HG02981 (cell line): ENCODE data around the gene ZFYVE28.

Experiments used
- ATAC-seq: cut with Tn5 transposase; IDR thresholded peaks from one replicate; pipeline ENCODE4 v1.9.1; 2021; ENCODE audit warnings: mild to moderate bottlenecking, moderate library complexity; ENCODE audit not compliant: unreplicated experiment

Gene ZFYVE28

DNA sequence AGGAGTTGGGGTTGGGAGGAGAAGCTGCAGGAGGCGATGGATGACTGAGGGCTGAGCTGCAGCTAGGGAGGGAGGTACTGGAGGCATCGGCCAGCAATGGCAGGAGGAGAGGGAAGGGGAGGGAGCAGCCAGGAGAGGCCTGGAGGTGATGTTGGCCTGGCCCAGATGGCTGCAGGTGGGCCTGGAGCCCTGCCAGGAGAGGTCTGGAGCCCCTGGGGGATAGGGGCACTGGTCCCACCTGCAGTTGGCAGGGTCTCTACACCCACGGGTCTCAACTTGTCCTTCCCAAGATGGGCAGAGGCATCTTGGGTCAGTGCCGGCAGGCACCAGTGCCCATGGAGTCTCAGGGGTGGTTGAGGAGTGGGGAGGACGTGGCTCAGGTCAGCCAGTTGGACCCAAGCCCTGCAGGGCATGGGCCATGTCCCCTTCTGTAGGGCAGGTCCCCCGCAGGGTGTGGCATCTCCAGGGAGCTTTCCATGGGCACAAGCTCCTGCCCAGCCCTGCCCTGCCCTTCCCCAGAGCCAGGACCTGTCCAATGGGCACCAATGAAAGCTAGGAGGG, 153.9 kb downstream of the ZFYVE28 start:
- ATAC-seq, result no peak

DNA sequence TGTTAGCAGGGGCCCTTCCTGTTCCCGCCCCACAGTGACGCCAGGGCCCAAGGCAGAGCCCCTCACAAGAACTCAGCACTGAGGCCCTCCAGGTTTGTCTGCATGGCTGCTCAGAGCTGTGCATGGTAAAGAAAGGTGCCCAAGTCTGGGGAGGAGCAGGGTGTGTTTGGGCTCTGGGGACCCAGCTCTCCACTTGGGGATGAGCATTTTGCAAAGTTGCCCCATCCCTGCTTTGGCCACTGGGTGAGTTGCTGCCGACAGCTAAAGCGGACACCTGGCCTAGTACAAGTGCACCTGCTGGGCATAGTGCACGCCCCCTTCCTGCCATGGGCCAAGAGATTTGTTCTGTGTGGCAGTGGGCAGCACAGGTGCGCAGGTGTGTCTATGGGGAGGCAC, 154.5 kb downstream of the ZFYVE28 start:
- no peak for ATAC-seq

DNA sequence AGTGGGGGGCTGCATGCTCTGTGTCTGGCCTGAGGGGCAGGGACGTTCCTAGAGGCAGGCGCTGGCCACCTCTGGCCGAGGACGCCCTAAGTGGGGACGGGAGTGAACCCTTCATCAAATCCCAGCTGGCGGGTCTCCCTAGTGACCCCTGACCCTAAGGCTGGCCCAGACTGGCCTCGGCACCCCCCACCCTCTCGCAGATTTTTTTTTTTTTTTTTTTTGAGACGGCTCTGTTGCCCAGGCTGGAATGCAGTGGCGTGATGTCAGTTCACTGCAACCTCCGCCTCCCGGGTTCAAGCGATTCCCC, 155.5 kb downstream of the ZFYVE28 start:
- ATAC-seq, result no peak

GRCh38 chr4:2262145-2262943, 156.1 kb downstream of the ZFYVE28 start:
- peak; percentile 89 for ATAC-seq

GRCh38 chr4:2261853-2262144, 156.6 kb downstream of the ZFYVE28 start, which contains the start of gene MXD4:
MXD4 (minus strand) TSS chr4:2262109; CDS start chr4:2261980, 129 bp downstream.
- peak; percentile 0 for ATAC-seq

GRCh38 chr4:2261110-2261852, 157.2 kb downstream of the ZFYVE28 start:
- ATAC-seq, result no peak

GRCh38 chr4:2260344-2261109, 157.9 kb downstream of the ZFYVE28 start:
- ATAC-seq, result no peak

- ATAC-seq, result no peak
Measured at GRCh38 chr4:2259541-2260343, 158.7 kb downstream of the ZFYVE28 start.

GRCh38 chr4:2259036-2259540, 159.4 kb downstream of the ZFYVE28 start:
- no peak for ATAC-seq

DNA sequence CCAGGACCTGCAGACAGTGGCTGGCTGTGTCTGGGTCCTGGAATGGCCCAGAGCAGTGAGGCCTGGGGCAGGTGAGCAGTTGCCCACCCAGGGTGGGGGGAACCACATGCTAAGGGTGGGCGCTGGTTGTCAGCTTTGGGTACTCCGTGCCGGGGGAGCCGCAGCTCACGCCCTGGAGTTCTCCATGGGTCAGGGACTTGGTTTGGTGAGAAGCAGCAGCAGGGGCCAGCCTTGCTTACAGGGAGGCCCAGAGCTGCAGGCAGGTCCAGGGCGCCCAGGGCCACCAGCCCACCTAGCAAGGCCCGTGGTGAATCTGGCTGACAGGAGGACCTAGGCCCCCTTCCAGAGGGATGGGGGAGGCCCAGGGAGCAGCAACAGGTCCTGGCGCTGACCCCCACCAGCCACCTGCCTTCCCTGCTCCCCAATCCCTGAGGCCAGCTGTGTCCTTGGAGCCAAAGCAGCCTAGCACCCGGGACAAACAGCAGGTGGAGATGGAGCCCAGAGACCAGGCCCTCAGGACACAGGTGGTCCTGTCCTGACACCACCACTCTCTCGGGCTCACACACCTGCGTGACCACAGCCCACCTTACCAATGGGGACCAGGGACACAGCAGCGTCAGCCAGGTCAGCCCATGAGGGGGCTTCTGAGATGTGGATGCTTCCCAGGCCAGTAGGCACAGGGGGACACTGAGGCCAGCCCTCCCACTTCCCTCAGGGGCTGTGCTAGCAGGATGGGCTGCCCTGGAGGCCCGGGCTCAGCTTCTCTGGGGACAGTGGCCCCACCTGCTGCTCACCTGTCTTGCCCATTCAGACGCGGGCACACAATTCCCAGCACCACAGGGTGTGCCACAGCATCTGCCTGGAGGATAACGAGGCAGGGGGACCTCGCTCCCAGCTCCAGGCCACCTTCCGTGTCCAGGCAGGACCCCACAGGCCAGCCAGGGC, 160.1 kb downstream of the ZFYVE28 start:
- ATAC-seq, result no peak

- no peak for ATAC-seq
Measured at GRCh38 chr4:2257361-2258081, 160.9 kb downstream of the ZFYVE28 start.

DNA sequence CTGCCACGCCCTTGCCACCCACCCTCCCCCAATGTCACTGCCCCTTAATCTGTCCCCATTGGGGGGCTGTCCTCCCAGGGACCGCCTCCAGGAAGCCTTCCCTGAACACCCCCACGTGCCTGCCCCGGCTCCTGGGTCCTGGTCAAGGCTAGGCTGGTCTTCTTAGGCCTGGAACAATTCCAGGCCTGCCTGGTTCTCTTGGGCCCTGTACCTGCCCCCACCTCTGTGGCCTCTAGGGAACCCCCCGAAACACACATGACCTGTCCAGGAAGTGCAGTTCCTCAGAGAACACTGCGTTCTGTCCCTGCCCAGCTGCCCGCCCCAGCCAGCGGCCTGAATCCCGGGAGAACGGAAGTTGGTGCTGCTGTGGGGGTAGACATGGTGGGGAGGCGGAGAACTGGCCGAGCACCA, 161.7 kb downstream of the ZFYVE28 start:
- no peak for ATAC-seq

DNA sequence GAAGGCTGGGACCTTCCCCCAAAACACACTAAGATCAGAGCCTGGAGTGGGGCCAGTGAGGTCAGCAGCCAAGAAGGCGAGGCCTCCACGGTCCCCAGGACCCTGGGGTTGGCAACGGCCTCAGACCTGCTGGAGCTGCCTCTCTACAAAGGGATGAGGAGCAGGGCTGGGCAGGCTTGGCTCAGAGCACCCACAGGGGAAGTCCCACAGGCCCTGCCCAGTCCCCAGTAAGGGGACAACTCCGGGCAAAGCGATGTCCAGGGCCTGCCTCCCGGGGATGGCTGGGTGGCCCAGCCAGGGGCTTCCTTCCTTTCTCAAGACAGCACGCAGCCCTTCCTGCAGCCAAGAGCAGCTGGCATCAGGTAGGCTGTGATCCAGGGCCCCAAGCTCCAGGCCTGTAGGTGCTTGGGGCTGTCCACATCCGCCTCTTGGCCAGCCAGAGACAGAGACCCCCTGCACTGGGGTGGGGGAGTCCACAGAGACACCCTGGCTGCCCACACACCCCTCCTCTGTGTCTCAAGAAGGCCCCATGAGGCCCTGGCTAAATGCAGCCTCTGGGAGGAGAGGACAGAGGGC, 162.2 kb downstream of the ZFYVE28 start:
- no peak for ATAC-seq

DNA sequence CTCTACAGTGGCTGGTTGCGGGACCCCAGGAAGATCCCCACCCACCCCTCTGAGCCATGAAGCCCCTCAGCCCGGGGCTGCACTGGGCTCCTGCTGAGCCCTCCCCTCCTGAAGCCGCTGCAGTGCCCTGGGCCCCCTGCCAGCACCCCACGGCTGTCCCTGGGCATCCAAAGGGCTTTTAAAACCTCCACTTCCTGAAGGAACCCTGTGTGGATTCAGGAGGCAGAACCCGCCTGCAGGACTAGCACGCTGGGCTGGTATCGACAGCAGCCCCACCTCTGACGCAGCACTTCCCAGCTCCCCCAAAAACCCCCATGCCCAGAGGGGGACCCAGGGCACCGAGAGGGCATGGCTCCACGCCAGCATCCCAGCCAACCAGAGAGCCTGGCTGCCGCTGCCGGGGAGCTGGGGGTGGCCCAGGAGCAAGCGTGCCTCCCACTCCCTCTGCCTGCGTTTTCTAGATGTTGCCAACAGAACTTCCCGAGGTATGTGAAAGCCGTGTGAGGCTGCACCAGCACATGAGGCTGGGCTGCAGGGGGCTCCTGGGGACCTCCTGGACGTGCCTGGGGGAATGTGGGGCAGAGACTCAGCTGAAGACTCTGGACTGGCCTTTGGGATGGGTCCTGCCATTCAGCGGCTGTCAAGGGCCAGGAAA, 162.8 kb downstream of the ZFYVE28 start:
- ATAC-seq, result no peak

DNA sequence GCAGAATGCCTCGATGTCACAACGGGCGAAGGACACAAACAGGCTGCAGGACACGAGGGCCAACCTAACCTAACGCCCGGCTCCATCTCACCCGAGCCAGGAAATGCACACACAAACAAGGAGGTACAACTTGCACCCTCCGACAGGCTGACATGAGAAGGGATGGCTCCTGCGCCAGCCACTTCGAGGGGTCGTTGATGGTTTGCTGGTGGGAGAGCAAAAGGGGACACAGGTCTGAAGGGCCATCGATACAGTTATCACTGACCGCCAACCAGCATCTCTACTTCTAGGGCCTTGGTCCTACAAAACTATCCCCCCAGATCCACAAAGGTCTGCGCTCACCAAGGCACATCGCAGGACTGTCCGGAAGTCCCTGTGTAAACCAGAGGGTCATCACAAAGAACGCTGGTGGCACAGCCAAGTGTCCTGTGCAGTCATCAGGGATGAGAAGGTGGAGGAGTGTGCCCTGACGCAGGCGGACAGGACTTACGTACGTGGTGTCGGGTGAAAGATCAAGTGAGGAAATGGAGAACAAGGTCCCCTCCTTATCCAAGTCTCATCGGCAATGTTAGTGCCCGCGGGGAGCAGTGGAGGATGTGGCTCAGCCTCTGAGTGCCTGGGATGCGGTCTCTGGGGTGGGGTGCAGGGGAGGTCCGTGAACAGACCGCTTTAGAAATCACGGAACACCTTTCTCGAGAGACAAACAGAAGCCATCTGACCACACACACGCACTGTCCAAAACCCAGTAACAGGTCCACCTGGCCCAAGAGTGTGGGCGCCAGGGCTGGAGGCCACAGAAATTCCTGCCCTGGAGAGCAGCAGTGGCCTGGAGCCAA, 163.6 kb downstream of the ZFYVE28 start:
- ATAC-seq, result no peak

GRCh38 chr4:2253160-2254084, 165.0 kb downstream of the ZFYVE28 start:
- ATAC-seq, result no peak
